ENCODE data around the gene ORM2.
"Not testable (repeated sequence)": the region's sequence is repeated elsewhere in the genome, so short reads cannot be mapped to it uniquely, and the experiment has no call there.

Gene ORM2

DNA sequence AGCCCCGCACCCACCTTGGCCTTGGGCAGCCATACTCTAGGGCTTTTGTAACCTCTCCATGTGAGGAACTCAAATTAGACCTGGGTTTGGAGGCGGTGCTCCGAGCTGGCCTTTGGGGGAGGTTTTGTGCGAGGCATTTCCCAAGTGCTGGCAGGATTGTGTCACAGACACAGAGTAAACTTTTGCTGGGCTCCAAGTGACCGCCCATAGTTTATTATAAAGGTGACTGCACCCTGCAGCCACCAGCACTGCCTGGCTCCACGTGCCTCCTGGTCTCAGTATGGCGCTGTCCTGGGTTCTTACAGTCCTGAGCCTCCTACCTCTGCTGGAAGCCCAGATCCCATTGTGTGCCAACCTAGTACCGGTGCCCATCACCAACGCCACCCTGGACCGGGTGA, at the start of gene ORM2:
Gene ORM2 (plus strand): TSS at position 245 of the 398 bp plus-strand sequence. CDS start 36 bp downstream, at position 281.
- not testable (repeated sequence) for H4K20me1 ChIP-seq (ENCODE audit: insufficient read depth, low read length); H2AFZ ChIP-seq (ENCODE audit: low read depth, low read length); H3K36me3 ChIP-seq (replicated peaks; ENCODE audit: low read depth, low read length); H3K27me3 ChIP-seq (ENCODE audit: low read depth, low read length); H3K27ac ChIP-seq (ENCODE audit: low read length); H3K79me2 ChIP-seq (ENCODE audit: low read length); H3K4me3 ChIP-seq (ENCODE audit: low read length); H3K4me1 ChIP-seq (ENCODE audit: low read length); H3K9me3 ChIP-seq (ENCODE audit: insufficient read depth, low read length); H3K4me2 ChIP-seq (ENCODE audit: low read length); H3K9ac ChIP-seq (ENCODE audit: low read length)

- no peak overlapping the region for H2AFZ ChIP-seq (ENCODE audit: low read depth, low read length)
- no peaks in the 10 kb centered on the region for H3K4me1 ChIP-seq (ENCODE audit: low read length)
- H3K4me2 ChIP-seq (ENCODE audit: low read length), result no peak overlapping the region
- no peaks in the 10 kb centered on the region for H3K9me3 ChIP-seq (ENCODE audit: insufficient read depth, low read length)
- H3K36me3 ChIP-seq (replicated peaks; ENCODE audit: low read depth, low read length), result no peaks in the 10 kb centered on the region
- H3K27me3 ChIP-seq (ENCODE audit: low read depth, low read length), result no peaks in the 10 kb centered on the region
- H3K4me3 ChIP-seq (ENCODE audit: low read length), result no peak overlapping the region
- no peak overlapping the region for H3K9ac ChIP-seq (ENCODE audit: low read length)
- no peak overlapping the region for H3K27ac ChIP-seq (ENCODE audit: low read length)
- H4K20me1 ChIP-seq (ENCODE audit: insufficient read depth, low read length), result no peaks in the 10 kb centered on the region
- H3K79me2 ChIP-seq (ENCODE audit: low read length), result no peaks in the 10 kb centered on the region
- TF ChIP-seq, protein P1, sequence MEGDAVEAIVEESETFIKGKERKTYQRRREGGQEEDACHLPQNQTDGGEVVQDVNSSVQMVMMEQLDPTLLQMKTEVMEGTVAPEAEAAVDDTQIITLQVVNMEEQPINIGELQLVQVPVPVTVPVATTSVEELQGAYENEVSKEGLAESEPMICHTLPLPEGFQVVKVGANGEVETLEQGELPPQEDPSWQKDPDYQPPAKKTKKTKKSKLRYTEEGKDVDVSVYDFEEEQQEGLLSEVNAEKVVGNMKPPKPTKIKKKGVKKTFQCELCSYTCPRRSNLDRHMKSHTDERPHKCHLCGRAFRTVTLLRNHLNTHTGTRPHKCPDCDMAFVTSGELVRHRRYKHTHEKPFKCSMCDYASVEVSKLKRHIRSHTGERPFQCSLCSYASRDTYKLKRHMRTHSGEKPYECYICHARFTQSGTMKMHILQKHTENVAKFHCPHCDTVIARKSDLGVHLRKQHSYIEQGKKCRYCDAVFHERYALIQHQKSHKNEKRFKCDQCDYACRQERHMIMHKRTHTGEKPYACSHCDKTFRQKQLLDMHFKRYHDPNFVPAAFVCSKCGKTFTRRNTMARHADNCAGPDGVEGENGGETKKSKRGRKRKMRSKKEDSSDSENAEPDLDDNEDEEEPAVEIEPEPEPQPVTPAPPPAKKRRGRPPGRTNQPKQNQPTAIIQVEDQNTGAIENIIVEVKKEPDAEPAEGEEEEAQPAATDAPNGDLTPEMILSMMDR (IDR thresholded peaks at IDR 0.05; ENCODE audit: low read depth, low read length), result no peak
- no peak for TF ChIP-seq EZH2phosphoT487 (IDR thresholded peaks at IDR 0.05; ENCODE audit: low read depth)
Observed at GRCh38 chr9:114280636-114281472, 48.8 kb upstream of the ORM2 start.

- no peaks in the 10 kb centered on the region for H3K4me1 ChIP-seq (ENCODE audit: low read length)
- no peak overlapping the region for H3K4me3 ChIP-seq (ENCODE audit: low read length)
- no peak overlapping the region for H3K9ac ChIP-seq (ENCODE audit: low read length)
- TF ChIP-seq EZH2phosphoT487 (IDR thresholded peaks at IDR 0.05; ENCODE audit: low read depth), result no peak
- TF ChIP-seq, protein P1 (IDR thresholded peaks at IDR 0.05; ENCODE audit: low read depth, low read length), result no peak
- no peaks in the 10 kb centered on the region for H3K9me3 ChIP-seq (ENCODE audit: insufficient read depth, low read length)
- no peak overlapping the region for H3K4me2 ChIP-seq (ENCODE audit: low read length)
- no peaks in the 10 kb centered on the region for H3K36me3 ChIP-seq (replicated peaks; ENCODE audit: low read depth, low read length)
- no peak overlapping the region for H2AFZ ChIP-seq (ENCODE audit: low read depth, low read length)
- H3K27ac ChIP-seq (ENCODE audit: low read length), result no peak overlapping the region
- no peaks in the 10 kb centered on the region for H3K27me3 ChIP-seq (ENCODE audit: low read depth, low read length)
- H3K79me2 ChIP-seq (ENCODE audit: low read length), result no peaks in the 10 kb centered on the region
- H4K20me1 ChIP-seq (ENCODE audit: insufficient read depth, low read length), result no peaks in the 10 kb centered on the region
Observed at GRCh38 chr9:114281473-114282103, 48.1 kb upstream of the ORM2 start.

DNA sequence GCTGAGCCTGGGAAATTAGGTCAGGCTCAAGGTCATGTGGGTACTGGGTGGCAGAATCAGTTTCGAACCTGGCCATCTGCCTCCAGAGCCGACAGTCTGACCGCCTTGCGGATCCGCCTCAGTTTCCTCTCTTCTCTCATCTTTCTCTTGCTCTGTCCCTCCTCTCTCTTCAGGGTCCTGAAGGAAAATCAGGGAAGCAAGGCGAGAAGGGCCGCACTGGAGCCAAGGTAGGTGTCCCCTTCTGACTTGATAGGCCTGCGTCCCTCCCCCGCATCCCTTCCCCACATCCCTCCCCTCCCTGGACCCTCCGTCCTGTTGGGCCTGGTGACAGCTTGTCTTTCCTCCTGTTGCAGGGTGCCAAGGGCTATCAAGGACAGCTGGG, 47.6 kb upstream of the ORM2 start:
- Histone ChIP-seq H3K4me2 (ENCODE audit: low read length) (no peak overlapping the region), H3K4me3 (ENCODE audit: low read length) (no peak overlapping the region), H3K79me2 (ENCODE audit: low read length) (no peaks in the 10 kb centered on the region), H2AFZ (ENCODE audit: low read depth, low read length) (no peak overlapping the region), H3K27me3 (ENCODE audit: low read depth, low read length) (no peaks in the 10 kb centered on the region), H3K9me3 (ENCODE audit: insufficient read depth, low read length) (no peaks in the 10 kb centered on the region), H4K20me1 (ENCODE audit: insufficient read depth, low read length) (no peaks in the 10 kb centered on the region), H3K36me3 (replicated peaks; ENCODE audit: low read depth, low read length) (no peaks in the 10 kb centered on the region), H3K9ac (ENCODE audit: low read length) (no peak overlapping the region), H3K4me1 (ENCODE audit: low read length) (no peaks in the 10 kb centered on the region), H3K27ac (ENCODE audit: low read length) (no peak overlapping the region)
- TF ChIP-seq EZH2phosphoT487 (IDR thresholded peaks at IDR 0.05; ENCODE audit: low read depth), result no peak
- TF ChIP-seq, protein P1 (IDR thresholded peaks at IDR 0.05; ENCODE audit: low read depth, low read length), result no peak

Data from OCI-LY3 (cell line).